Panc1 (cell line): ENCODE data around the gene KCNJ12. TPM values are rescaled to one million over a fixed set of nuclear protein-coding genes. Genes with fewer than 3 reads are reported as not detected.

Source experiments
- ATAC-seq: fragments of 200-7000 bp; cut with Tn5 transposase; 2 replicates; pipeline ENCODE4 v1.9.1; 2020; ENCODE audit warnings: mild to moderate bottlenecking, moderate library complexity
- BruUV-seq: library from RNA; stranded (reverse); fragments of 400-500 nt; replicated peaks from 2 replicates; lab custom pipeline; 2021; lab: Mats Ljungman, UMichigan
- CTCF ChIA-PET: fragments of 300-600 bp; sonication (Branson Sonifier 250); formaldehyde crosslinking; loops from one replicate; lab custom pipeline; 2022; ENCODE audit warnings: antibody characterized with exemption; lab: Charles Lee
- POLR2A ChIA-PET: fragments of 300-600 bp; sonication (Branson Sonifier 250); formaldehyde crosslinking; loops from one replicate; lab custom pipeline; 2022; ENCODE audit warnings: antibody characterized with exemption; lab: Charles Lee
- DNase-seq: peaks from one replicate; pipeline ENCODE4 v3.0.0-alpha.2; 2010; ENCODE audit warnings: low read depth, low spot score
- H3K27ac ChIP-seq: 2 replicates; pipeline ENCODE4 v1.5.1; 2011; ENCODE audit warnings: mild to moderate bottlenecking, low read length, inconsistent platforms
- H3K27me3 ChIP-seq: fragments of 200-500 bp; sonication (Bioruptor generic); 2 replicates; pipeline ENCODE4 v1.6.0; 2014; ENCODE audit warnings: low read length, inconsistent platforms; ENCODE audit not compliant: control insufficient read depth, insufficient read depth
- H3K36me3 ChIP-seq: fragments of 200-500 bp; sonication (Bioruptor generic); 2 replicates; pipeline ENCODE4 v1.5.1; 2014; ENCODE audit warnings: inconsistent platforms, mild to moderate bottlenecking, low read length, moderate library complexity; ENCODE audit not compliant: control insufficient read depth, insufficient read depth
- H3K4me1 ChIP-seq: 2 replicates; pipeline ENCODE4 v1.5.1; 2011; ENCODE audit warnings: inconsistent platforms, mild to moderate bottlenecking, low read length, moderate library complexity; ENCODE audit not compliant: control insufficient read depth, insufficient read depth
- H3K4me3 ChIP-seq, 2 experiments: 2 replicates each; pipeline ENCODE4 v1.5.1; 2011 to 2012; ENCODE audit warnings: low read depth in 2 of 2, low read length in 2 of 2, mild to moderate bottlenecking in 2 of 2, inconsistent platforms in 1 of 2, moderate library complexity in 1 of 2
- H3K9me3 ChIP-seq: fragments of 200-500 bp; sonication (Bioruptor generic); 2 replicates; pipeline ENCODE4 v1.5.1; 2014; ENCODE audit warnings: low read depth, mild to moderate bottlenecking, inconsistent platforms, low read length, moderate library complexity; ENCODE audit not compliant: control insufficient read depth, insufficient read depth
- POLR2AphosphoS5 ChIP-seq: IDR thresholded peaks from 2 replicates; pipeline ENCODE4 v1.6.1; 2012; ENCODE audit warnings: mild to moderate bottlenecking, low read depth, low read length, moderate library complexity
- SIN3A ChIP-seq: IDR thresholded peaks from 2 replicates; pipeline ENCODE4 v1.6.1; 2012; ENCODE audit warnings: low read depth, mild to moderate bottlenecking, low read length, moderate library complexity, borderline replicate concordance; ENCODE audit not compliant: insufficient read depth
- TCF7L2 ChIP-seq: IDR thresholded peaks from 2 replicates; pipeline ENCODE4 v1.6.1; 2011; ENCODE audit warnings: mild to moderate bottlenecking, low read depth, low read length, inconsistent platforms
- in situ Hi-C: cut with HindIII; loops from 2 replicates; pipeline ENCODE4 v1.10.0; 2016; ENCODE audit warnings: low sequenced_read_pairs, low pct_unique_long_range_greater_than_20kb
- intact Hi-C: fragments of 100-400 bp; cut with micrococcal nuclease; formaldehyde crosslinking; loops from one replicate; pipeline ENCODE4 v1.10.0; 2022; ENCODE audit not compliant: unreplicated experiment
- total RNA-seq: library from RNA; stranded (reverse); gene quantifications from one replicate; pipeline ENCODE4 v1.2.1, GENCODE V29; 2021; ENCODE audit not compliant: unreplicated experiment
- TF ChIP-seq, protein P1 (sequence below), 2 experiments: IDR thresholded peaks; 2 replicates each; pipeline ENCODE4 v1.6.1; 2011 to 2012; ENCODE audit warnings: low read depth in 2 of 2, control low read depth in 1 of 2, low read length in 1 of 2, mild to moderate bottlenecking in 1 of 2, moderate library complexity in 1 of 2; ENCODE audit not compliant: insufficient read depth in 1 of 2
- TF ChIP-seq, protein P2 (sequence below): fragments of 450-650 bp; IDR thresholded peaks from 2 replicates; pipeline ENCODE4 v1.5.1; 2017; ENCODE audit warnings: mild to moderate bottlenecking

Gene KCNJ12
- total RNA-seq, 1 experiment from 2014 or later = 2.7 TPM

DNA sequence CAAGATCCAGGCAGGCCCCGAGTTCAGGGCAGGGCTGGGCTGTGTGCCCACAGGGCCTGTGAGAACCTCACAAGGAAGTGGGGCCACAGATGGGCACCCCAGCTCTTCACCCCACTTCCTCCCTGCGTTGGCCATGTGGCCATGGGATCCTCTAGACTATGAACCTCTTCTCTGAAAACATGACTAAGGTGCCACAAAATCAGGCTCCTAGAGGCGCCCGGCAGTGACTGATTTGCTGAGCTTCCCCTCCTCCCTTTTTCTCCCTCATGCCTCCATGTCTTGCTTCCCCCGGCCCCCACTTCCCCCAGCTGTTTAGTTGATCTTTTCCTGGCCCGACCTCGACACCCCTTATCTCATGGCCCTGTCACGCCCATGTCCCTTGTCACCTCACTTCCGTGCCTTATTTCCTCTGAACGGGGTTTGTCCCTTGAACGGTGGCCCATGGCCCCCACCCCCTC, 87.1 kb downstream of the KCNJ12 start:
- TF ChIP-seq, protein P1, sequence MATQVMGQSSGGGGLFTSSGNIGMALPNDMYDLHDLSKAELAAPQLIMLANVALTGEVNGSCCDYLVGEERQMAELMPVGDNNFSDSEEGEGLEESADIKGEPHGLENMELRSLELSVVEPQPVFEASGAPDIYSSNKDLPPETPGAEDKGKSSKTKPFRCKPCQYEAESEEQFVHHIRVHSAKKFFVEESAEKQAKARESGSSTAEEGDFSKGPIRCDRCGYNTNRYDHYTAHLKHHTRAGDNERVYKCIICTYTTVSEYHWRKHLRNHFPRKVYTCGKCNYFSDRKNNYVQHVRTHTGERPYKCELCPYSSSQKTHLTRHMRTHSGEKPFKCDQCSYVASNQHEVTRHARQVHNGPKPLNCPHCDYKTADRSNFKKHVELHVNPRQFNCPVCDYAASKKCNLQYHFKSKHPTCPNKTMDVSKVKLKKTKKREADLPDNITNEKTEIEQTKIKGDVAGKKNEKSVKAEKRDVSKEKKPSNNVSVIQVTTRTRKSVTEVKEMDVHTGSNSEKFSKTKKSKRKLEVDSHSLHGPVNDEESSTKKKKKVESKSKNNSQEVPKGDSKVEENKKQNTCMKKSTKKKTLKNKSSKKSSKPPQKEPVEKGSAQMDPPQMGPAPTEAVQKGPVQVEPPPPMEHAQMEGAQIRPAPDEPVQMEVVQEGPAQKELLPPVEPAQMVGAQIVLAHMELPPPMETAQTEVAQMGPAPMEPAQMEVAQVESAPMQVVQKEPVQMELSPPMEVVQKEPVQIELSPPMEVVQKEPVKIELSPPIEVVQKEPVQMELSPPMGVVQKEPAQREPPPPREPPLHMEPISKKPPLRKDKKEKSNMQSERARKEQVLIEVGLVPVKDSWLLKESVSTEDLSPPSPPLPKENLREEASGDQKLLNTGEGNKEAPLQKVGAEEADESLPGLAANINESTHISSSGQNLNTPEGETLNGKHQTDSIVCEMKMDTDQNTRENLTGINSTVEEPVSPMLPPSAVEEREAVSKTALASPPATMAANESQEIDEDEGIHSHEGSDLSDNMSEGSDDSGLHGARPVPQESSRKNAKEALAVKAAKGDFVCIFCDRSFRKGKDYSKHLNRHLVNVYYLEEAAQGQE (IDR thresholded peaks at IDR 0.05; ENCODE audit: insufficient read depth in 1 of 2, low read depth in 2 of 2, low read length in 1 of 2) = no peak
- TF ChIP-seq TCF7L2 (no peak), SIN3A (no peak), POLR2AphosphoS5 (no peak)
- TF ChIP-seq, protein P2, sequence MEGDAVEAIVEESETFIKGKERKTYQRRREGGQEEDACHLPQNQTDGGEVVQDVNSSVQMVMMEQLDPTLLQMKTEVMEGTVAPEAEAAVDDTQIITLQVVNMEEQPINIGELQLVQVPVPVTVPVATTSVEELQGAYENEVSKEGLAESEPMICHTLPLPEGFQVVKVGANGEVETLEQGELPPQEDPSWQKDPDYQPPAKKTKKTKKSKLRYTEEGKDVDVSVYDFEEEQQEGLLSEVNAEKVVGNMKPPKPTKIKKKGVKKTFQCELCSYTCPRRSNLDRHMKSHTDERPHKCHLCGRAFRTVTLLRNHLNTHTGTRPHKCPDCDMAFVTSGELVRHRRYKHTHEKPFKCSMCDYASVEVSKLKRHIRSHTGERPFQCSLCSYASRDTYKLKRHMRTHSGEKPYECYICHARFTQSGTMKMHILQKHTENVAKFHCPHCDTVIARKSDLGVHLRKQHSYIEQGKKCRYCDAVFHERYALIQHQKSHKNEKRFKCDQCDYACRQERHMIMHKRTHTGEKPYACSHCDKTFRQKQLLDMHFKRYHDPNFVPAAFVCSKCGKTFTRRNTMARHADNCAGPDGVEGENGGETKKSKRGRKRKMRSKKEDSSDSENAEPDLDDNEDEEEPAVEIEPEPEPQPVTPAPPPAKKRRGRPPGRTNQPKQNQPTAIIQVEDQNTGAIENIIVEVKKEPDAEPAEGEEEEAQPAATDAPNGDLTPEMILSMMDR = no peak
- Histone ChIP-seq H3K4me1 (no peaks in the 10 kb centered on the region), H3K36me3 (no peaks in the 10 kb centered on the region), H3K4me3 (no peak overlapping the region), H3K9me3 (no peaks in the 10 kb centered on the region), H3K27ac (no peak overlapping the region), H3K27me3 (no peaks in the 10 kb centered on the region)
- ChIA-PET POLR2A (no interaction called here), CTCF (no interaction called here)
- intact Hi-C loops = no loop called here
- BruUV-seq = no TSS peak
- in situ Hi-C loops = no loop called here
- DNase-seq (no peak), ATAC-seq (no peak)

DNA sequence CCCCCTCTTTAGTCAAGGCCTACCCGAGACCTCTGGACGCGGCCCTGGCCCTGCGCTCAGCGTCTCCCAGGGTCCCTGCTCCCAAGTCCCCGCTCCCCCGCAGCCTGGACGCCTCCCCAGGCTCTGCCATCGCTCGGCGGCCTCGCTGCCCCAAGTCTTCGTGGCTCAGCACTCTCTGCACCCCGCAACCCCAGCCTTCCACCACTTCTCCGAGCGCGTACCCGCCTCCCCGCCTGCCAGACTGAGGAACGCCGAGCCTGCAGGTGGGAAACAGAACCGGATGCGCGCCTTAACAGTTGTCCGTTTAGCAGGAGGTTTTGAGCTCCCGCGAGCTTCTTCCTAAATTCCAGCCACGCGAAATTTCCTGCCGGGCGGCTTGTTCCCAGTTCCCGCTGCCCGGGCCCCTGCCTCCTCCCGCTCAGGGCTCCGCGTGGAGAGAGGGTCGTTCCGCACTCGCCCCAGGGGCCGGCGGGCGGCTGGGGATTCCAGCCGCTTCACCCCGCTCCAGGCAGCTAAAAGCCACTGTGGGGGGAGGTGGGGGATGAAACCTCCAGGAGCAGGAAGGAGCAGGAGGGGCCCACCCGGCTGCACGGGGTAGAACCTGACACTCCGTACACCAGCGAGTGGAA, 87.7 kb downstream of the KCNJ12 start:
- H3K9me3 ChIP-seq = no peaks in the 10 kb centered on the region
- in situ Hi-C loops = no loop called here
- ChIA-PET POLR2A (no interaction called here), CTCF (no interaction called here)
- DNase-seq (no peak), ATAC-seq (no peak)
- no peak overlapping the region for H3K4me3 ChIP-seq
- no TSS peak for BruUV-seq
- H3K27ac ChIP-seq = no peak overlapping the region
- H3K36me3 ChIP-seq = no peaks in the 10 kb centered on the region
- H3K4me1 ChIP-seq = no peaks in the 10 kb centered on the region
- intact Hi-C loops = no loop called here
- TF ChIP-seq POLR2AphosphoS5 (no peak), TCF7L2 (no peak), SIN3A (no peak)
- TF ChIP-seq, protein P2 = no peak
- TF ChIP-seq, protein P1 (IDR thresholded peaks at IDR 0.05; ENCODE audit: insufficient read depth in 1 of 2, low read depth in 2 of 2, low read length in 1 of 2) = no peak
- no peaks in the 10 kb centered on the region for H3K27me3 ChIP-seq
